ENCODE results near the gene CMTR2.
"Not testable (repeated sequence)": the region's sequence is repeated elsewhere in the genome, so short reads cannot be mapped to it uniquely, and the experiment has no call there.

CMTR2 gene

GRCh38 chr16:71288890-71289731, at the start of gene CMTR2:
CMTR2 (minus strand) TSS chr16:71289402; CDS start chr16:71285920, 3,482 bp downstream.
- peak; percentile 97 to 98 (median 97) for DNase-seq

GRCh38 chr16:71338632-71339031, 49.4 kb upstream of the CMTR2 start:
- DNase-seq = no peak

- DNase-seq = no peak
Observed at GRCh38 chr16:71338193-71338592, 49.0 kb upstream of the CMTR2 start.

- no peak for DNase-seq
Observed at GRCh38 chr16:71337631-71338030, 48.4 kb upstream of the CMTR2 start.

GRCh38 chr16:71328151-71328550, 38.9 kb upstream of the CMTR2 start:
- DNase-seq = no peak

GRCh38 chr16:71327720-71328119, 38.5 kb upstream of the CMTR2 start:
- DNase-seq = no peak

- DNase-seq = no peak
Observed at GRCh38 chr16:71319999-71320398, 30.8 kb upstream of the CMTR2 start.

GRCh38 chr16:71315269-71315668, 26.1 kb upstream of the CMTR2 start:
- DNase-seq = no peak

- not testable (repeated sequence) for DNase-seq
Observed at GRCh38 chr16:71313591-71313990, 24.4 kb upstream of the CMTR2 start.

- DNase-seq = peak; percentile 30 to 56 (median 53)
Observed at GRCh38 chr16:71311553-71312158, 22.5 kb upstream of the CMTR2 start.

- DNase-seq = no peak
Observed at GRCh38 chr16:71303938-71304337, 14.7 kb upstream of the CMTR2 start.

- no peak for DNase-seq
Observed at GRCh38 chr16:71297341-71297634, 8.1 kb upstream of the CMTR2 start.

- DNase-seq = peak in 1 of 3 donors; percentile 5
Observed at GRCh38 chr16:71296584-71297340, 7.6 kb upstream of the CMTR2 start.

GRCh38 chr16:71295950-71296349, 6.7 kb upstream of the CMTR2 start:
- no peak for DNase-seq

- DNase-seq = no peak
Observed at GRCh38 chr16:71293919-71294318, 4.7 kb upstream of the CMTR2 start.

- not testable (repeated sequence) for DNase-seq
Observed at GRCh38 chr16:71292095-71292494, 2.9 kb upstream of the CMTR2 start.

- no peak for DNase-seq
Observed at GRCh38 chr16:71289732-71290062, 495 bp upstream of the CMTR2 start.

- DNase-seq = no peak
Observed at GRCh38 chr16:71288570-71288889, 672 bp downstream of the CMTR2 start.

GRCh38 chr16:71287911-71288310, 1.3 kb downstream of the CMTR2 start:
- no peak for DNase-seq

GRCh38 chr16:71287454-71287853, 1.7 kb downstream of the CMTR2 start:
- no peak for DNase-seq

GRCh38 chr16:71283612-71284011, 5.6 kb downstream of the CMTR2 start:
- DNase-seq = no peak

- DNase-seq = no peak
Observed at GRCh38 chr16:71282943-71283342, 6.3 kb downstream of the CMTR2 start.

GRCh38 chr16:71276589-71277334, 12.4 kb downstream of the CMTR2 start:
- no peak for DNase-seq
